ENCODE data around the gene MON1A.

GRCh38 chr3:49930168-49930690 lies 618 bp upstream of the MON1A start:
- no peak for TF ChIP-seq PATZ1 (CRISPR knock-in tag; IDR thresholded peaks at IDR 0.05; ENCODE audit: borderline replicate concordance)
- no peak for TF ChIP-seq ZFP3 (CRISPR knock-in tag; IDR thresholded peaks at IDR 0.05)
- TF ChIP-seq ISL1 (CRISPR knock-in tag; IDR thresholded peaks at IDR 0.05), result no peak
- no peak for TF ChIP-seq RARB (CRISPR knock-in tag; IDR thresholded peaks at IDR 0.05)

Measured in SK-N-SH treated with all-trans-retinoic acid at 6 μM for 48 hours (cell line).